Osteoblast (primary cell): Measurements from ENCODE around the gene RPL27. TPM values are rescaled to one million over a fixed set of nuclear protein-coding genes. Genes with fewer than 3 reads are reported as not detected.

Experiments used
- DNase-seq: peaks from one replicate; pipeline ENCODE4 v3.0.0; 2011; ENCODE audit warnings: low spot score, mixed read lengths; ENCODE audit not compliant: insufficient read length; ENCODE audit errors: missing footprints
- H2AFZ ChIP-seq: 2 replicates; pipeline ENCODE4 v1.6.0; 2011; ENCODE audit warnings: mild to moderate bottlenecking, low read length
- H3K27ac ChIP-seq: 2 replicates; pipeline ENCODE4 v1.5.1; 2011; ENCODE audit warnings: mild to moderate bottlenecking, low read depth, low read length, moderate library complexity
- H3K27me3 ChIP-seq: 2 replicates; pipeline ENCODE4 v1.6.0; 2012; ENCODE audit warnings: mild to moderate bottlenecking, control low read depth, inconsistent platforms, low read length, moderate library complexity; ENCODE audit not compliant: insufficient read depth
- H3K36me3 ChIP-seq: 2 replicates; pipeline ENCODE4 v1.5.1; 2011; ENCODE audit warnings: mild to moderate bottlenecking, low read length, control low read depth, moderate library complexity; ENCODE audit not compliant: insufficient read depth
- H3K4me1 ChIP-seq: 2 replicates; pipeline ENCODE4 v1.5.1; 2011; ENCODE audit warnings: mild to moderate bottlenecking, low read length, control low read depth, moderate library complexity; ENCODE audit not compliant: insufficient read depth
- H3K4me2 ChIP-seq: 2 replicates; pipeline ENCODE4 v1.6.0; 2011; ENCODE audit warnings: mild to moderate bottlenecking, low read length; ENCODE audit not compliant: insufficient read depth
- H3K4me3 ChIP-seq: fragments of 200-600 bp; sonication (generic); 3 replicates; pipeline ENCODE4 v1.5.1; 2012; ENCODE audit warnings: mild to moderate bottlenecking, low read length, inconsistent platforms; ENCODE audit not compliant: insufficient read depth
- H3K79me2 ChIP-seq: 2 replicates; pipeline ENCODE4 v1.6.0; 2012; ENCODE audit warnings: mild to moderate bottlenecking, low read length, control low read depth, inconsistent platforms; ENCODE audit not compliant: insufficient read depth
- H3K9me3 ChIP-seq: 2 replicates; pipeline ENCODE4 v1.5.1; 2011; ENCODE audit warnings: low read depth, low read length, control low read depth
- H4K20me1 ChIP-seq: 2 replicates; pipeline ENCODE4 v1.6.0; 2012; ENCODE audit warnings: mild to moderate bottlenecking, low read length, control low read depth; ENCODE audit not compliant: insufficient read depth
- total RNA-seq: library from RNA; depleted of rRNA; stranded (reverse); fragments of >200 nt; gene quantifications from 2 replicates; pipeline ENCODE4 v1.2.3, GENCODE V29; 2012
- TF ChIP-seq, protein P1 (sequence below): IDR thresholded peaks from 2 replicates; pipeline ENCODE4 v1.5.1; 2011; ENCODE audit warnings: mild to moderate bottlenecking, low read depth, low read length, moderate library complexity; ENCODE audit errors: extremely low read depth

RPL27 gene
- total RNA-seq: 878 and 1,256 TPM in 2 replicates

DNA sequence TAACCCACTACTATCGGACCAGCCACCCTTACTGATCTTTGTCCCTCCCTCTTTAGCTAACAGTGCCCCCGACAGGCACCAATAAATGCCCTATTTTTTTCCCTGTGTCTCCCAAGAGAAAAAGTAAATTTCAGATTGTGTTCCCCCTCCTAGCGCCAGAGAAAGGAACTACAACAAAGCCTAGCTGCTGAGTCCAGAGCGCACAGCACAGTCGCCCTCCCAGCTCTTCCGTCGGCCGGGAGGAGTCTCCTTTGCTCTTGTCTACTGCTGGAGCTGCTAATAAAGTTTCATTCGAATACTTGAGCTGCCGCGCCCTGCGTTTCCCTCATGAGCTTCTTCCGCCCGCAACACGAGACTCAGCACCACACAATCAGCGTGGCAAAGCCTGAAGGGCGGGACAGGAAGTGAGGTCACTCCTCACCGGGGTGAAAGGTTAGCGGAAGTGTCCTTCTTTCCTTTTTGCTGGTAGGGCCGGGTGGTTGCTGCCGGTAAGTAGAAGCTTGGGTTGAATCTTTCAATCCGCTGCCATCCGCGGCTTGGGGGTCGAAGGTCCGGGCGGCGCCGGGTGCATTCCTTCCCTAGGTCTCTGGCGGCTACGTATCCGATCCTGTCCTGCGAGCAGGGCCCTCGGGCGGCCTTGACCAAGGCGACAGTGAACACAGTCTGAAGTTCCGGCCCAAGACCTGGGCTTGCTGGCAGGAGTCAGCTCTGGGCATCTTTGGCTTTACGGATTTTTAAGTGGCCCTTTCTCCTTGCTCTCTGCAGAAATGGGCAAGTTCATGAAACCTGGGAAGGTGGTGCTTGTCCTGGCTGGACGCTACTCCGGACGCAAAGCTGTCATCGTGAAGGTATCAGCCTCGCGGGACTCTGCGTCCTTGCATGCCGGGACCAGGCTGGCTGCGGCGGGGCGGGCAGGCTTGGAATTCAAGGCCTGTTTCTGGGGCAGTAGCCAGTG, at the start of gene RPL27:
Gene RPL27, plus strand, starts transcription at position 436 of the 955 bp plus-strand sequence. Its CDS starts 332 bp downstream, at position 768.
- peaks cover 39% of the 10 kb centered on the region for H3K36me3 ChIP-seq
- DNase-seq: peak; percentile 92
- TF ChIP-seq, protein P1, sequence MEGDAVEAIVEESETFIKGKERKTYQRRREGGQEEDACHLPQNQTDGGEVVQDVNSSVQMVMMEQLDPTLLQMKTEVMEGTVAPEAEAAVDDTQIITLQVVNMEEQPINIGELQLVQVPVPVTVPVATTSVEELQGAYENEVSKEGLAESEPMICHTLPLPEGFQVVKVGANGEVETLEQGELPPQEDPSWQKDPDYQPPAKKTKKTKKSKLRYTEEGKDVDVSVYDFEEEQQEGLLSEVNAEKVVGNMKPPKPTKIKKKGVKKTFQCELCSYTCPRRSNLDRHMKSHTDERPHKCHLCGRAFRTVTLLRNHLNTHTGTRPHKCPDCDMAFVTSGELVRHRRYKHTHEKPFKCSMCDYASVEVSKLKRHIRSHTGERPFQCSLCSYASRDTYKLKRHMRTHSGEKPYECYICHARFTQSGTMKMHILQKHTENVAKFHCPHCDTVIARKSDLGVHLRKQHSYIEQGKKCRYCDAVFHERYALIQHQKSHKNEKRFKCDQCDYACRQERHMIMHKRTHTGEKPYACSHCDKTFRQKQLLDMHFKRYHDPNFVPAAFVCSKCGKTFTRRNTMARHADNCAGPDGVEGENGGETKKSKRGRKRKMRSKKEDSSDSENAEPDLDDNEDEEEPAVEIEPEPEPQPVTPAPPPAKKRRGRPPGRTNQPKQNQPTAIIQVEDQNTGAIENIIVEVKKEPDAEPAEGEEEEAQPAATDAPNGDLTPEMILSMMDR: peak; percentile 86
- H3K27me3 ChIP-seq: no peaks in the 10 kb centered on the region
- no peaks in the 10 kb centered on the region for H3K9me3 ChIP-seq
- peak within 1 kb of the TSS; percentile 92 for H3K4me3 ChIP-seq
- peaks cover 30% of the 10 kb centered on the region for H3K79me2 ChIP-seq
- H3K4me2 ChIP-seq: peak within 1 kb of the TSS; percentile 92
- H3K4me1 ChIP-seq: peaks cover 32% of the 10 kb centered on the region
- H3K27ac ChIP-seq: peak within 1 kb of the TSS; percentile 94
- H2AFZ ChIP-seq: peak within 1 kb of the TSS; percentile 62
- peaks cover 24% of the 10 kb centered on the region for H4K20me1 ChIP-seq

DNA sequence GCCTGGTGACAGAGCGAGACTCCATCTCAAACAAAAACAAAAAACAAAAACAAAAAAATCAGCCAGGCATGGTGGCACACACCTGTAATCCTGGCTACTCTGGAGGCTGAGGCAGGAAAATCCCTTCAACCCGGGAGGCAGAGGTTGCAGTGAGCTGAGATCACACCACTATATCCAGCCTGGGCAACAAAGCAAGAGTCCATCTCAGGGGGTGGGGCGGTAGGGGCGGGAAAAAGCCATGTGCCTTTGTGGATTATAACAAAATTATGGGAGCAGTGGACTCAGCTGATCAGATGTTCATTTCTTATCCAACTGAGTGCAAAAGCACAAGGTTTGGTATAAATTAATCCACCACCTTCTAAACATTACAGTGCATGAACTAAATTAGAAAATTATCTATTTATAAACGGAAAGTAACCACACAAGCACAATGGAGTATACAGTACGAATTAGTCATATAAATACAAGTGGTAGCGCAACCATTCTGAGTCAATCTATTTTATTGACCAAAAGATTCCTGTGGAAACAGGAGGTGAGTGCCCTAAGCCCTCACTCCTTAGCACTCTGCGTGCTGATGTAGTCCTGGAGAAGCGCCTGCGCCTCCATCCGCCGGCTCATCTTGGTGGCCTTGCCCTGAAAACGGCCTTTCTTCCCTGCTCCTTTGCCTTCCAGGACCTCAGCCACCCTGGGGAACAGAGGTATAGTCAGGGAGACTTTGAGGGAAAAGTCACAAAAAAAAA, 48.0 kb upstream of the RPL27 start:
- H3K27ac ChIP-seq: no peak overlapping the region
- no peak overlapping the region for H3K4me3 ChIP-seq

DNA sequence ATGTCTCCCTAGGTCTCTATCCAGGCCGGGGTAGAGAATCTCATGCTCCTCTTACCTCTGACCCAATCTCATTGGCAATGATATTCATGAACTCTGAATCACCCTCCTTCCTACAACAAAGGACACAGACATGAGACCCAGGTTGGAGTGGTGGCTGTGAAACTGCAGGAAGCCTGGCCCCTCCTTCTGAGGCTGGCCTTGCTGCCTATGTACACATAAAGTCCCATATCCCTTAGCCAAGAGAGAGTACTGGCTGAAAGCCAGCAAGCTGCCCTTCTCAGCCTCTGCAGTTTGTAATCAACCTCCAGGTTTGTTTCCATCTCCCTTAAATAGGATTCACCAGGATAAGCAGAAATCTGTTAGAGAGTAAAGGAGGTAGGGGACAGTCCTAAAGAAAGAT, 44.5 kb upstream of the RPL27 start:
- H2AFZ ChIP-seq: no peak overlapping the region
- no peaks in the 10 kb centered on the region for H3K27me3 ChIP-seq
- DNase-seq: no peak
- no peak overlapping the region for H3K4me3 ChIP-seq
- peaks cover 70% of the 10 kb centered on the region for H3K36me3 ChIP-seq
- no peak overlapping the region for H3K4me2 ChIP-seq
- H3K9me3 ChIP-seq: no peaks in the 10 kb centered on the region
- TF ChIP-seq, protein P1: no peak
- H3K79me2 ChIP-seq: no peaks in the 10 kb centered on the region
- H3K4me1 ChIP-seq: no peaks in the 10 kb centered on the region
- H3K27ac ChIP-seq: no peak overlapping the region
- no peaks in the 10 kb centered on the region for H4K20me1 ChIP-seq

More for the DNA sequence above, 48.0 kb upstream of the RPL27 start:
- TF ChIP-seq, protein P1: no peak
- no peaks in the 10 kb centered on the region for H3K4me1 ChIP-seq
- no peaks in the 10 kb centered on the region for H3K9me3 ChIP-seq
- H2AFZ ChIP-seq: no peak overlapping the region
- H4K20me1 ChIP-seq: no peaks in the 10 kb centered on the region
- no peaks in the 10 kb centered on the region for H3K27me3 ChIP-seq
- no peaks in the 10 kb centered on the region for H3K79me2 ChIP-seq
- no peak overlapping the region for H3K4me2 ChIP-seq
- H3K36me3 ChIP-seq: peaks cover 49% of the 10 kb centered on the region
- DNase-seq: no peak
